K562 (cell line): ENCODE measurements around the gene CCDC60. TPM values are rescaled to one million over a fixed set of nuclear protein-coding genes. Genes with fewer than 3 reads are reported as not detected.
A peak's percentile ranks its signal among the peaks of the same experiment; 100 is the strongest.

ENCODE experiments used
- DIDO1 ChIP-seq: fragments of 450-650 bp; IDR thresholded peaks from 2 replicates; pipeline ENCODE4 v1.6.1; 2016; ENCODE audit warnings: low read depth, missing biosample characterization, missing genetic modification characterization
- EHMT2 ChIP-seq: fragments of 450-650 bp; IDR thresholded peaks from 2 replicates; pipeline ENCODE4 v1.6.1; 2018; ENCODE audit warnings: antibody characterized with exemption
- ESRRA ChIP-seq: fragments of 450-650 bp; IDR thresholded peaks from 2 replicates; pipeline ENCODE4 v1.6.1; 2014; ENCODE audit warnings: low read depth, mild to moderate bottlenecking, moderate library complexity, borderline replicate concordance
- NBN ChIP-seq: fragments of 450-650 bp; IDR thresholded peaks from 2 replicates; pipeline ENCODE4 v1.6.1; 2016; ENCODE audit warnings: low read depth, mild to moderate bottlenecking
- NCOR1 ChIP-seq: fragments of 450-650 bp; IDR thresholded peaks from 2 replicates; pipeline ENCODE4 v1.6.1; 2016; ENCODE audit warnings: mild to moderate bottlenecking, moderate library complexity
- NFIC ChIP-seq: fragments of 450-650 bp; IDR thresholded peaks from 2 replicates; pipeline ENCODE4 v1.6.1; 2017; ENCODE audit warnings: mild to moderate bottlenecking, inconsistent platforms
- RB1 ChIP-seq: fragments of 450-650 bp; IDR thresholded peaks from 2 replicates; pipeline ENCODE4 v1.6.1; 2017; ENCODE audit warnings: low read depth, mild to moderate bottlenecking
- REST ChIP-seq, 2 experiments: fragments of 450-650 bp; formaldehyde crosslinking in 1 of 2; IDR thresholded peaks; 2 replicates each; pipeline versions ENCODE4 v1.4.0 to v1.6.1; 2014 to 2020; ENCODE audit warnings: mild to moderate bottlenecking in 2 of 2, borderline replicate concordance in 1 of 2, low read depth in 1 of 2
- YY1 ChIP-seq, 3 experiments: IDR thresholded peaks; 2 replicates each; pipeline ENCODE4 v1.6.1; 2011; ENCODE audit warnings: low read length in 2 of 3, mild to moderate bottlenecking in 2 of 3, moderate library complexity in 2 of 3, borderline replicate concordance in 1 of 3, control low read depth in 1 of 3, low read depth in 1 of 3; ENCODE audit not compliant: insufficient read depth in 3 of 3, insufficient replicate concordance in 2 of 3, control insufficient read depth in 1 of 3, insufficient read length in 1 of 3; ENCODE audit errors: extremely low read depth in 1 of 3
- ZNF212 ChIP-seq: fragments of 450-650 bp; formaldehyde crosslinking; IDR thresholded peaks from 2 replicates; pipeline ENCODE4 v1.4.0; 2020; ENCODE audit warnings: mild to moderate bottlenecking
- polyA plus RNA-seq, 8 experiments: library from polyadenylated mRNA; depleted of rRNA in 4 of 8; stranded (reverse) in 5 of 8; unstranded in 3 of 8; fragments of >200 nt; fragmentation: Nextera tagmentation in 2 of 8; fragmentation: Illumina TruSeq in 1 of 8; extraction: Ambion mirVana in 2 of 8; extraction: Trizol in 1 of 8; gene quantifications; 2 replicates each; pipeline versions ENCODE4 v1.2.1 to v1.2.3, GENCODE V29; 2011 to 2014; ENCODE audit warnings: inconsistent platforms in 1 of 8, missing spikeins in 1 of 8
- total RNA-seq, 7 experiments: library from RNA; depleted of rRNA in 6 of 7; stranded (reverse); fragments of >200 nt in 6 of 7; fragmentation: Illumina TruSeq in 2 of 7; extraction: Trizol in 2 of 7; gene quantifications; 2 replicates each; pipeline versions ENCODE4 v1.2.1 to v1.2.3, GENCODE V29; 2011 to 2021; ENCODE audit warnings: low replicate concordance in 1 of 7
- TF ChIP-seq, protein P1 (sequence below), 3 experiments: IDR thresholded peaks in 2 of 3; conservative IDR thresholded peaks in 1 of 3; 2 replicates each; pipeline ENCODE4 v1.5.1; 2011 to 2012; ENCODE audit warnings: low read length in 3 of 3, mild to moderate bottlenecking in 3 of 3, control low read depth in 2 of 3, improper control_type of control experiment in 1 of 3, inconsistent platforms in 1 of 3, low read depth in 1 of 3, mixed read lengths in 1 of 3, moderate library complexity in 1 of 3; ENCODE audit not compliant: insufficient read depth in 2 of 3
- TF ChIP-seq, protein P2 (sequence below): fragments of 450-650 bp; IDR thresholded peaks from 2 replicates; pipeline ENCODE4 v1.6.1; 2014; ENCODE audit warnings: low read depth, mild to moderate bottlenecking, moderate library complexity, borderline replicate concordance

CCDC60 gene
- total and polyA plus RNA-seq, 9 of the 15 experiments (the other 6 are each of a cell fraction or from before 2014, with no cell fraction given) = not detected

DNA sequence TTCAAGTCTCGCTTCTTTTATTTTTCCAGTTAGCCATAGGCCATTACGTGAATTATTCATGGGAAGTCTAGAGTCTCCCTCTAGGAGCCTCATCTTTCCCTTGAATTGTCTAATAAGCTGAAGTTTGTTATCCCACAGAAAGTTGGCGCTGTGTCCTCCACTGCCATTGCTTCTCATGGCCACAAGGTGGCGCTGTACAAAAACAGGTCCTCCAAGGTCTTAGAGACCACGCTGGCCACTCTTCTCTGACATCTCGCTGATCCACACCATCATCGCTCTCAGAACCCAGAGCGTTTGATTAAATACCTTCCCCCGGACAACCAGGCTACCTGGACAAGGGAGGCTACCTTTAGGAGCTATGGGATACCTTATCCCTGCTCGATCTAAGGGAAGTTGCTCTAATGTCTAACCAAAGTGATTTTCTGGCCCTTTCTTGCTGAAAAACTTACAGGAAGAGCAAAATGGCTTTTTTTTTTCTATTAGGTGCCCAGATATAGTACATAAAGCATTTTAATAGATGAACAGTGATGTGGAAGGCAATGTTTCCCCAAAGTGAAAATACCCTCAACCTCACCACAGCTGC, 110.0 kb downstream of the CCDC60 start (continued):
- TF ChIP-seq, protein P1, sequence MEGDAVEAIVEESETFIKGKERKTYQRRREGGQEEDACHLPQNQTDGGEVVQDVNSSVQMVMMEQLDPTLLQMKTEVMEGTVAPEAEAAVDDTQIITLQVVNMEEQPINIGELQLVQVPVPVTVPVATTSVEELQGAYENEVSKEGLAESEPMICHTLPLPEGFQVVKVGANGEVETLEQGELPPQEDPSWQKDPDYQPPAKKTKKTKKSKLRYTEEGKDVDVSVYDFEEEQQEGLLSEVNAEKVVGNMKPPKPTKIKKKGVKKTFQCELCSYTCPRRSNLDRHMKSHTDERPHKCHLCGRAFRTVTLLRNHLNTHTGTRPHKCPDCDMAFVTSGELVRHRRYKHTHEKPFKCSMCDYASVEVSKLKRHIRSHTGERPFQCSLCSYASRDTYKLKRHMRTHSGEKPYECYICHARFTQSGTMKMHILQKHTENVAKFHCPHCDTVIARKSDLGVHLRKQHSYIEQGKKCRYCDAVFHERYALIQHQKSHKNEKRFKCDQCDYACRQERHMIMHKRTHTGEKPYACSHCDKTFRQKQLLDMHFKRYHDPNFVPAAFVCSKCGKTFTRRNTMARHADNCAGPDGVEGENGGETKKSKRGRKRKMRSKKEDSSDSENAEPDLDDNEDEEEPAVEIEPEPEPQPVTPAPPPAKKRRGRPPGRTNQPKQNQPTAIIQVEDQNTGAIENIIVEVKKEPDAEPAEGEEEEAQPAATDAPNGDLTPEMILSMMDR (IDR thresholded peaks at IDR 0.05 in 2 of 3, conservative IDR thresholded peaks at IDR 0.05 in 1 of 3; ENCODE audit: insufficient read depth in 2 of 3, low read depth in 1 of 3, low read length in 3 of 3) = peak; percentile 99 to 100 (median 100)
- TF ChIP-seq ZNF212 (CRISPR knock-in tag) (no peak), YY1 (IDR thresholded peaks at IDR 0.05; ENCODE audit: borderline replicate concordance in 1 of 3, control insufficient read depth in 1 of 3, extremely low read depth in 1 of 3, insufficient read depth in 3 of 3, insufficient read length in 1 of 3, insufficient replicate concordance in 2 of 3, low read depth in 1 of 3, low read length in 2 of 3) (peak in 1 of 3 experiments; percentile 23), NCOR1 (0 out of 2 replicates have a peak, but pooled peaks have one; percentile 10), NFIC (no peak), DIDO1 (0 out of 2 replicates have a peak, but pooled peaks have one; percentile 20), EHMT2 (peak; percentile 88), ESRRA (0 out of 2 replicates have a peak, but pooled peaks have one; percentile 25), NBN (0 out of 2 replicates have a peak, but pooled peaks have one; percentile 20), REST (IDR thresholded peaks at IDR 0.05; ENCODE audit: borderline replicate concordance) (peak; percentile 69), REST (CRISPR knock-in tag; IDR thresholded peaks at IDR 0.05; ENCODE audit: low read depth) (no peak), RB1 (peak; percentile 63; the same call in 1 of the 2 replicates)
- TF ChIP-seq, protein P2, sequence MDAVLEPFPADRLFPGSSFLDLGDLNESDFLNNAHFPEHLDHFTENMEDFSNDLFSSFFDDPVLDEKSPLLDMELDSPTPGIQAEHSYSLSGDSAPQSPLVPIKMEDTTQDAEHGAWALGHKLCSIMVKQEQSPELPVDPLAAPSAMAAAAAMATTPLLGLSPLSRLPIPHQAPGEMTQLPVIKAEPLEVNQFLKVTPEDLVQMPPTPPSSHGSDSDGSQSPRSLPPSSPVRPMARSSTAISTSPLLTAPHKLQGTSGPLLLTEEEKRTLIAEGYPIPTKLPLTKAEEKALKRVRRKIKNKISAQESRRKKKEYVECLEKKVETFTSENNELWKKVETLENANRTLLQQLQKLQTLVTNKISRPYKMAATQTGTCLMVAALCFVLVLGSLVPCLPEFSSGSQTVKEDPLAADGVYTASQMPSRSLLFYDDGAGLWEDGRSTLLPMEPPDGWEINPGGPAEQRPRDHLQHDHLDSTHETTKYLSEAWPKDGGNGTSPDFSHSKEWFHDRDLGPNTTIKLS = peak; percentile 28; the same call in 1 of the 2 replicates
